Fibroblast of lung (primary cell): Measurements from ENCODE around the gene ACOT4. TPM values are rescaled to one million over a fixed set of nuclear protein-coding genes. Genes with fewer than 3 reads are reported as not detected.
"Not testable (repeated sequence)": the region's sequence is repeated elsewhere in the genome, so short reads cannot be mapped to it uniquely, and the experiment has no call there.

Source experiments
- DNase-seq, 2 donors: peaks; one replicate each; pipeline versions ENCODE4 v3.0.0 to v3.0.0-alpha.2; 2010; ENCODE audit warnings: low read depth in 2 of 2
- H2AFZ ChIP-seq: 2 replicates; pipeline ENCODE4 v1.5.1; 2012; ENCODE audit warnings: low read length, control low read depth, inconsistent platforms
- H3K27ac ChIP-seq: 2 replicates; pipeline ENCODE4 v1.5.1; 2011; ENCODE audit warnings: low read length, control low read depth; ENCODE audit not compliant: insufficient read depth
- H3K27me3 ChIP-seq: 2 replicates; pipeline ENCODE4 v1.5.1; 2011; ENCODE audit warnings: mild to moderate bottlenecking, low read length; ENCODE audit not compliant: control insufficient read depth, insufficient read depth
- H3K36me3 ChIP-seq: 2 replicates; pipeline ENCODE4 v1.5.1; 2011; ENCODE audit warnings: low read length; ENCODE audit not compliant: control insufficient read depth, insufficient read depth
- H3K4me1 ChIP-seq: 2 replicates; pipeline ENCODE4 v1.5.1; 2011; ENCODE audit warnings: low read length; ENCODE audit not compliant: control insufficient read depth, insufficient read depth; ENCODE audit errors: extremely low read depth
- H3K4me2 ChIP-seq: 2 replicates; pipeline ENCODE4 v1.5.1; 2011; ENCODE audit warnings: low read length, control low read depth; ENCODE audit not compliant: insufficient read depth; ENCODE audit errors: extremely low read depth
- H3K4me3 ChIP-seq, 4 experiments: fragments of 200-600 bp in 1 of 4; sonication (generic) in 1 of 4; replicated peaks in 1 of 4; 2 replicates each; pipeline ENCODE4 v1.5.1; 2011 to 2016; ENCODE audit warnings: low read length in 4 of 4, low read depth in 3 of 4, mild to moderate bottlenecking in 3 of 4, control low read depth in 2 of 4, inconsistent platforms in 1 of 4, mixed read lengths in 1 of 4; ENCODE audit not compliant: insufficient read depth in 1 of 4; ENCODE audit errors: control extremely low read depth in 1 of 4
- H3K79me2 ChIP-seq: 2 replicates; pipeline ENCODE4 v1.5.1; 2012; ENCODE audit warnings: mild to moderate bottlenecking, low read length, inconsistent platforms; ENCODE audit not compliant: control insufficient read depth, insufficient read depth
- H3K9ac ChIP-seq: 2 replicates; pipeline ENCODE4 v1.5.1; 2011; ENCODE audit warnings: mild to moderate bottlenecking, low read length, control low read depth; ENCODE audit not compliant: insufficient read depth
- H3K9me3 ChIP-seq: 2 replicates; pipeline ENCODE4 v1.5.1; 2012; ENCODE audit warnings: low read depth, low read length; ENCODE audit not compliant: control insufficient read depth, insufficient read depth
- H4K20me1 ChIP-seq: 2 replicates; pipeline ENCODE4 v1.5.1; 2011; ENCODE audit warnings: low read length; ENCODE audit not compliant: control insufficient read depth, insufficient read depth; ENCODE audit errors: extremely low read depth
- CTCF ChIP-seq, 2 donors: IDR thresholded peaks in 1 of 2; conservative IDR thresholded peaks in 1 of 2; 1 replicate in 1 of 2; 2 replicates in 1 of 2; pipeline ENCODE4 v1.5.1; 2011 to 2012; ENCODE audit warnings: low read length in 2 of 2, control low read depth in 1 of 2, inconsistent platforms in 1 of 2, low read depth in 1 of 2, mild to moderate bottlenecking in 1 of 2
- EZH2 ChIP-seq: IDR thresholded peaks from 2 replicates; pipeline ENCODE4 v1.5.1; 2012; ENCODE audit warnings: low read length, control low read depth, mild to moderate bottlenecking; ENCODE audit errors: missing control alignments
- polyA minus RNA-seq: library from RNA; depleted of rRNA, polyadenylated mRNA; stranded (reverse); fragments of >200 nt; gene quantifications from 2 replicates; pipeline ENCODE4 v1.2.3, GENCODE V29; 2011; ENCODE audit warnings: low replicate concordance
- polyA plus RNA-seq, 2 donors: library from polyadenylated mRNA; depleted of rRNA in 1 of 2; stranded (reverse) in 1 of 2; unstranded in 1 of 2; fragments of >200 nt; gene quantifications; 2 replicates each; pipeline ENCODE4 v1.2.1, GENCODE V29; 2011 to 2012; ENCODE audit warnings: missing spikeins in 1 of 2
- total RNA-seq: library from RNA; depleted of rRNA; stranded (reverse); fragments of >200 nt; gene quantifications from 2 replicates; pipeline ENCODE4 v1.2.1, GENCODE V29; 2014

The ACOT4 gene
- total RNA-seq (0.51 and 1.7 TPM in 2 replicates), polyA plus RNA-seq (0.14 and 0.17 TPM in 2 replicates), polyA minus RNA-seq (not detected in 2 replicates)
- 0.26 and 0.28 TPM in 2 replicates for polyA plus RNA-seq (2012)

- no peaks in the 10 kb centered on the region for H4K20me1 ChIP-seq
- H3K9ac ChIP-seq: peak within 1 kb of the TSS; percentile 37
- H3K27ac ChIP-seq: no peak within 1 kb of the TSS
- H3K4me2 ChIP-seq: peak within 1 kb of the TSS; percentile 80
- no peaks in the 10 kb centered on the region for H3K36me3 ChIP-seq
- H3K4me3 ChIP-seq: peak within 1 kb of the TSS; percentile 39 to 54 (median 48)
- no peaks in the 10 kb centered on the region for H3K79me2 ChIP-seq
- peak; percentile 15 to 54 for DNase-seq
- H3K4me1 ChIP-seq: no peaks in the 10 kb centered on the region
- H3K27me3 ChIP-seq: no peaks in the 10 kb centered on the region
- no peaks in the 10 kb centered on the region for H3K9me3 ChIP-seq
- TF ChIP-seq EZH2: no peak
- no peak for TF ChIP-seq CTCF (conservative IDR thresholded peaks at IDR 0.05 in 1 of 2, IDR thresholded peaks at IDR 0.05 in 1 of 2; ENCODE audit: low read depth in 1 of 2, low read length in 2 of 2)
- H2AFZ ChIP-seq: peak within 1 kb of the TSS; percentile 76
These were observed at the start of gene ACOT4 for GRCh38 chr14:73591690-73592449. Gene ACOT4, plus strand, starts transcription at chr14:73591873. Its CDS starts 87 bp downstream, at chr14:73591960.

- not testable (repeated sequence) for H2AFZ ChIP-seq, H3K4me1 ChIP-seq, H4K20me1 ChIP-seq, H3K27me3 ChIP-seq, DNase-seq, H3K79me2 ChIP-seq, H3K4me2 ChIP-seq, H3K9me3 ChIP-seq, H3K36me3 ChIP-seq, H3K9ac ChIP-seq, H3K4me3 ChIP-seq, H3K27ac ChIP-seq
These were observed 48.7 kb upstream of the ACOT4 start for GRCh38 chr14:73542961-73543360.

DNA sequence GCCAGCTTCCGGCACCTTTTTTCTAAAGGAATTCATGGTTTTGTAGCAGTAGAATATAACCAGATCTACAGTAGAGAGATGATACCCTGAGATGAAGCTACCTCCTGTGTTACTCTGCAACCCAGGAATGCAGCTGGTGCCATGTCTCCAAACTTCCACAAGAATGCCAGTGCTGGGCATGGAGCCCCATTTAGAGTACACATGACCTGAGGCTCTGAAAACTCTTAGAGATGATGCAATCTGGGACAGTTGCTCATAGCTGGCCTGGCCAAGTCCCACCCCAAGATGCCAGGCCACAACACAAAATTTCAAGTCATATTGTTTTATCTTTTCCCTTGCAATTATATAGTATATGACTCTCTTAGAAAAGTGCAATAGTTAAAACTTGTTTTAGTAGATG is 46.3 kb upstream of the ACOT4 start:
- H3K27ac ChIP-seq, H3K79me2 ChIP-seq, H3K4me2 ChIP-seq, H3K36me3 ChIP-seq, H3K9me3 ChIP-seq, H3K4me3 ChIP-seq, H3K4me1 ChIP-seq, DNase-seq, H2AFZ ChIP-seq, H3K9ac ChIP-seq, H4K20me1 ChIP-seq, H3K27me3 ChIP-seq: not testable (repeated sequence)

GRCh38 chr14:73549097-73549496 is 42.6 kb upstream of the ACOT4 start:
- DNase-seq, H3K4me2 ChIP-seq, H2AFZ ChIP-seq, H3K27me3 ChIP-seq, H3K4me1 ChIP-seq, H3K36me3 ChIP-seq, H3K9ac ChIP-seq, H3K9me3 ChIP-seq, H3K27ac ChIP-seq, H4K20me1 ChIP-seq, H3K79me2 ChIP-seq, H3K4me3 ChIP-seq: not testable (repeated sequence)

- H3K36me3 ChIP-seq, H3K9ac ChIP-seq, H3K79me2 ChIP-seq, H3K9me3 ChIP-seq, H3K4me1 ChIP-seq, DNase-seq, H3K4me2 ChIP-seq, H3K4me3 ChIP-seq, H3K27me3 ChIP-seq, H2AFZ ChIP-seq, H3K27ac ChIP-seq, H4K20me1 ChIP-seq: not testable (repeated sequence)
These were observed 41.7 kb upstream of the ACOT4 start for GRCh38 chr14:73549889-73550524.
